Measurements from ENCODE around the gene CELF1. TPM values are rescaled to one million over a fixed set of nuclear protein-coding genes. Genes with fewer than 3 reads are reported as not detected.

The CELF1 gene
- polyA plus RNA-seq, 1 donor, result 136 TPM

DNA sequence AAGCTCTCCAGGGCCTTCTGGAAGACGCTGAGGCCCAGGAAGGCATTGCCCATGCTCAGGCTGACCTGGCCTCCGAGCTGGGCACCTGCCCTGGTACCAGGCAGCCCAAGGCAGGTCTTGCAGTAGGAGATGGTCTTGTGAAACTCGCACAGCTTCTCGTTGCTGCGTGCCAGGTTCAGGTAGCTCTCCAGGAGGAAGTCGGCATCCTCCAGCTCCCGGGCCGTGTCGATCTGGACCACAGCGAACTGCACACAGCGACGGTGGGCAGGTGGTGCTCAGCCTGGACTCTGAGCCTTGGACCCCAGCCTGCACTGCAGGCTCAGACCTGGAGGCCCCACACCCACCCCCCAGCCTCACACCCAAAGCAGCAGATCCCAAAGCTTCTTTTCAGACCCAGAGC, 105.0 kb downstream of the CELF1 start:
- no peak for DNase-seq

DNA sequence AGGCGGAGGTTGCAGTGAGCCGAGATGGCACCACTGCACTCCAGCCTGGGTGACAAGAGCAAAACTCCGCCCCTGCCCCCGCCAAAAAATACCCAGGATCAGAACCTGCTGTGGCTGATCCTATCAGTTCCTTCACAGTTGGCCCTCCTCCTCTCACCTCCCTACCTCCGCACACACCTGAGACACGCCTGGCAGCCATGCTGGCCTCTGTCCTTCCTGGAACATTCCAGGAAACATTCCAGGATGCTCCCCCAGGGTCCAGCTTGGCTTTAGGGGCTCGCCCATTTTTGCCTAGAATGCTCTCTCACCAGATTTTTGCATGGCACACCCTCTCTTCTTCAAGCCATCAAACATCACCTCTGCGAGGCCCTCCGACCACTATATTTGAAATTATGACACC, 106.1 kb downstream of the CELF1 start:
- no peak for DNase-seq

DNA sequence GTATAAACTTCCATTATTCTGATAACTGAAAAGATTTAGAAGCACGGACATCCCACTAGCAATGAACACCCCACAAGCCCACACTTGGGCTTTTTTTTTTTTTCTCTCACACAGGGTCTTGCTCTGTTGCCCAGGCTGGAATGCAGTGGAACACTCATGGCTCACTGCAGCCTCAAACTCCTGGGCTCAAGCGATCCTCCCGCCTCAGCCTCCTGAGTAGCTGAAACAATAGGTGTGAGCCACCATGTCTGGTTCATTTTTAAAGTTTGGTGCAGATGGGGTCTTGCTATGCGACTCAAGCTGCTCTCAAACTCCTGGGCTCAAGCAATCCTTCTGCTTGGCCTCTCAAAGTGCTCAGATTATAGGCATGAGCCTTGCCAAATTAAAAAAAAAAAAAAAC, 107.1 kb downstream of the CELF1 start:
- DNase-seq, result no peak

DNA sequence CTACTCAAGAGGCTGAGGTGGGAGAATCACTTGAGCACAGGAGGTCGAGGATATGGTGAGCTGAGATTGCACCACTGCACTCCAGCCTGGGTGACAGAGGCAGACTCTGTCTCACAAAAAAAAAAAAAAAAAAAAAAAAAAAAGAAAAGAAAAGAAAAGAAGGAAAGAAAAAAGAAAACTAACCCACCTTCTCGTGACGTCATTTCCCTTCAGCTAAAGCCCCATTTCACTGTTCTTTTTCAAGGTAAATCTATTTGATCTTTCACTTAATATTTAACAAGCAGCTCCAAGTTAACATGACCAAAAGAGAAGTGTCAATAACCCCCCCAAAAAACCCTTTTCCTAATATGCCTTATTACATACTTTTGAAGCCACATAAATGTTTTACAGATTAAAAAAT, 109.1 kb downstream of the CELF1 start:
- DNase-seq, result no peak

DNA sequence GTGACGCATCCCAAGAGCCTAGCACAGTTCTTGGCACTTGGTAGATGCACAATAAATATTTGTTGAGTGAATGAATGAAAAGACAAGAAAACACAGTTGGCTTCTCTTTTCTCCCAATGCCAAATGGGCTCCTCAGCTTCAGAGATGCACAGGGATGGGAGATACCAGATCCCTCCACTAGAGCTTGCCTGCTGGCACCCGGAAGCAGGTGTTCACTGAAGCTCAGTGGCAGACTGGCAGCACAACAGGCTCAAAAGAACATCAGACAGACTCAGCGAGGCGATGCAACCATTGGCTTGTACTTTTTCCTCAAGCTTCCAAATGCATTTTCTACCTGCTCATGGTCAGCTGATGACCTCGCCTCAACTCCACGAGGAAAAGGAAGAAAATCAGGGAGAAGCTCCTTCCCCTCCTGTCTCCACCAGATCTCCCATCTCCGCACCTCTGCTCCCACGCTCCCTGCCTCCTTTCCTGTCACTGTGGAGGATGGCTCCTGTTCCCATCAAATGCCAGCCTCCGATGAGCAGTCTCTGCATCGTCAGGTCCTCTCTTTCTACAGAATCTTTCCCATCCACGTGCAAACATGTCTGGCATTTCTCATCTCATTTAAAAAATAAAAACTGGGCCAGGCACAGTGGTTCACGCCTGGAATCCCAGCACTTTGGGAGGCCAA, 109.8 kb downstream of the CELF1 start:
- DNase-seq, result no peak

DNA sequence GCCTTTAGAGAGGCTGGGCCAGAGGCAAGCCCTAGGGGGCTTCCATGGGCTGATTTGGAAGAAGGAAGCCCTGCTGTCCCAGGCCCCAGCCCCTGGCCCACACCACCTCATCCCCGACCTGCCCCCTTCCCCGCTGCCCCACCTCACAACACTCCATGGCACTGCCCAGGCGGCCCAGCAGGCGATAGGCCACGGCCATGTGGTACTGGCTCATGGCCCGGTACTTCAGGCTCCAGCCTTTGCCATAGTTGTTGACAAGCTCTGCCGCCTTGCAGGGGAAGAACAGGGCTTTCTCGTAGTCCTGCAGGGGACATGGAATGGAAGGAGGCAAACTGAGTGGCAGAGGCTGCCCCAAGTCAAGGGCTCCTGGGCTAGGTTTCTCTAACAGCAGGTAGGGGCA, 110.4 kb downstream of the CELF1 start:
- DNase-seq, result no peak

DNA sequence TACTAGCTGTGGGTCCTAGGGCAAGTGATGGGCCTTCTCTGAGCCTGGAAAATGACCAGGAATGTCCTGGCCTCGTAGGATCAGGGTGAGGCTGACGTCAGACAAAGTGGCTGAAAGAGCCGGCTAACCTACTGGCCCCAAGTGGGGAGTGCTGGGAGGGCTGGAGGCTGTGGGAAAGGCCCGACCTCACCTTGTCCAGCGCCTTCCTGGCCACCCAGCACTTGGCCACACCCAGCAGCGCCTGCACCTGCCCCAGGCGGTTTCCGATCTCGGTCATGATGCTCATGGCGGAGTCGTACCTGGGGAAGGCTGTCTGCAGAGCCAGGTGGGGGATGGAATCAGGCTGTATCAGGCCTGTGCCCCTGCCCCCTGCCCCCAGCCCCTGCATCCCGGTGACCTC, 111.5 kb downstream of the CELF1 start:
- DNase-seq, result no peak

DNA sequence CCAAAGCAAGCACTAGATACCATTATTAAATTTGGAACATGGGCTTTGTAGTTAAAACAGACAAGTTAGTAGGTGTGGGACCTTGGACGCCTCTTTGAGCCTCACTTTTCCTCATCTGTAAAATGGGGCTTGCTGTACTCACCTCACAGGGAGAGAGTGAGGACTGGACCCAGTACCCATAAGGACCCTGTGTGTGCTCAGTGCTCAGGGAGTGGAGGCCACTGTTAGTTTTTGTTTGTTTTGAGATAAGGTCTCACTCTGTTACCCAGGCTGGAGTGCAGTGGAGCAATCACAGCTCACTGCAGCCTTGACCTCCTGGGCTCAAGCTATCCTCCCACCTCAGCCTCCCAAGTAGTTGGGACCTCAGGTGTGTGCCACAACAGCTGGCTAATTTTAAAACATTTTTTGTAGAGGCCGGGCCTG, 112.9 kb downstream of the CELF1 start:
- no peak for DNase-seq

DNA sequence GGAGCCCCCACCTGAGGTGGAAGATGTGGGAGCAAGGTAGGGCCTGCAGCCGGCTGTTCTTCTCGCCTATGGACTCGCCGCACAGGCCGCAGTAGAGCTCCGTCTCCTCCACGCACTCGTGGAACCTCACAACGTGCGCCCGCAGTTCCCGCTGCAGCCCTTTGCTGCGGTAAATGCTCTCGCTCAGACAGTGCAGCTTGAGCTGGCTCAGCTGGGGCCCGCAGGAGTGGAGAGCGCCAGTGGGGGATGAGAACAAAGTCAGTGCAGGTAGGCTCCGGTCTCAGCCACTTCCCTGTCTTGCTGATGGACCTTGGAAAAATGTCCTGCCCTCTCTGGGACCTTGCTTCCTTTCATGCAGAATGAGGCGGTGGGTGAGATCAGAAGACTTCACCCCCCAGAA, 114.2 kb downstream of the CELF1 start:
- DNase-seq, result no peak

DNA sequence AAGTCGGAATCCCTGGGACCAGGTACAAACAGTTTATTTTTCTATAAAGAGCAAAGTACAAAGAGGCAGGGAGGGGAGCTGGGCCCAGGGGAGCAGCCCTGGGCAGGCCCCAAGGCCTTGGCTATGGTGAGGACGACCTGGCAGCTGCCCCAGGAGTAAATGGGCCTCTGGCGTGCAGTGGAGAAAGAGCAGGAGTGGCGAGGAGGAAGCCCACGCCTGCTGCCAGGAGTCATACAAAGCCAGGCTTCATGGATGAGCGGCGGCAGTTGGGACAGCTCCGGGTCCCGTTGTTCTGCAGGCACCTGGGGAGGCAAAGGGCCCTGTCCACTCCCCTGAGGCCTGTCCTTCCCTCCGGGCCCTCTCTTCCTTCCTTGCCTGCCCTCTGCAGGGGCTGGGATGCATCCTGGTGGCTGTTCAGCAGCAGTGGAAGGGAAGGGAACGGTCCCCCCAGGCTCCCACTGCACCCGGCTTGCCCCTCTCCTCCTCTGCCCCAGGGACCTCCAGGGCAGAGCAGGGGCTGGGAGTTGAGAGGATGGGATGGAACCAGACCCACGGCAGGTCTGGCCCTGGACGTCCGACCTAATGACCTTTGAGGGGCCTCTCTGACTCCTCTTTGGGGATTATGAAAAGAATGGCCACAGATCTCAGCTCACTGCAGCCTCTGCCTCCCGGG, 115.0 kb downstream of the CELF1 start:
- DNase-seq, result no peak

DNA sequence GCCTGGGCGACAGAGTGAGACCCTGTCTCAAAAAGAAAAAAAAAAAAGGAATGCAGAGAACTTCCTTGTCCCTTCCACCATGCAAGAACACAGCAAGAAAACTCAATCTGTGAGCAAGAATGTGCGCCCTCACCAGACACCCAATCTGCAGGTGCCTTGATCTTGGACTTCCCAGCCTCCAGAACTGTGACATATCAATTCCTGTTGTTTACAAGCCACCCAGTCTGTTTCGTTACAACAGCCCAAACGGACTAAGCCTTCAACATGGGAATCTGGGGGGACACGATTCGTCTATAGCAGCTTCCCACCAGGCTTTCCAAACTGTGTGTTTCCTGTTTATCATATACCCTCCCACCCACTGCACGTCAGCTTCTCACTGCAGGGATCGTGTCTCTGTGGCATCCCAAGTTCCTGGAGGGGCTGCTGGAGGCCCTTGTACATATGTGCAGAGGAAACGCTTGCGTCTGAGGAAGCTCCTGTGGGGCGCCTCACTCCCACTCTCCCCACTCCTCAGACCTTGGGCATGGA, 115.7 kb downstream of the CELF1 start:
- no peak for DNase-seq

DNA sequence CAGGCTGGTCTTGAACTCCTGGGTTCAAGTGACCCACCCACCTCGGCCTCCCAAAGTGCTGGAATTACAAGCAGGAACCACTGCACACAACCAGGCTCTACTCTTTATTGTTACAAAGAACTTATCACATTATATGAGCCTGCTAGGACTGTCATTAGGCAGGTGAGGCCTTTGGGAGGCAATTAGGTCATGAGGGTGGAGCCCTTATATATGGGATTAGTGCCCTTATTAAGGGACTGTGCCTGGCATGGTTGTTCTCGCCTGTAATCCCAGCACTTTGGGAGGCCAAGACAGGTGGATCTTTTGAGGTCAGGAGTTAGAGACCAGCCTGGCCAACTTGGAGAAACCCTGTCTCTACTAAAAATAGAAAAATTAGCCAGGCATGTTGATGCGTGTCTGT, 116.2 kb downstream of the CELF1 start:
- DNase-seq, result no peak

DNA sequence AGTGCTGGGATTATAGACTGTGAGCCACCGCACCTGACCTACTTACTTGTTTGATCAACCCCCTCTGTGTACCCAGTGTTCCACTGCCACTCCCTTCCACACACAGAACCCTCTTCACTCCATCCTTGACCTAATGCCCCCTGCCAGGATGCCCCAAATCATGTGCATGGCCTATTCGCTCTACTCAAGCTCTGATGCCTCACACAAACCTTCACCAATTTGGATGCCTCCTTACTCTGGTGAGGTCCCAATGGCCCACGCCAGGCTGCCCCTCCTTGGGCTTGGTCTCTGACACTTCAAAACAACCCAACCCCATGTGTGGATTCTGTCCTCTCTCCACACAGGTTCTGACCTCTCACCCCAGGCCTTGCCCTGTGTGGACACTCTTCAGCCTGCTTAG, 117.2 kb downstream of the CELF1 start:
- DNase-seq, result no peak

DNA sequence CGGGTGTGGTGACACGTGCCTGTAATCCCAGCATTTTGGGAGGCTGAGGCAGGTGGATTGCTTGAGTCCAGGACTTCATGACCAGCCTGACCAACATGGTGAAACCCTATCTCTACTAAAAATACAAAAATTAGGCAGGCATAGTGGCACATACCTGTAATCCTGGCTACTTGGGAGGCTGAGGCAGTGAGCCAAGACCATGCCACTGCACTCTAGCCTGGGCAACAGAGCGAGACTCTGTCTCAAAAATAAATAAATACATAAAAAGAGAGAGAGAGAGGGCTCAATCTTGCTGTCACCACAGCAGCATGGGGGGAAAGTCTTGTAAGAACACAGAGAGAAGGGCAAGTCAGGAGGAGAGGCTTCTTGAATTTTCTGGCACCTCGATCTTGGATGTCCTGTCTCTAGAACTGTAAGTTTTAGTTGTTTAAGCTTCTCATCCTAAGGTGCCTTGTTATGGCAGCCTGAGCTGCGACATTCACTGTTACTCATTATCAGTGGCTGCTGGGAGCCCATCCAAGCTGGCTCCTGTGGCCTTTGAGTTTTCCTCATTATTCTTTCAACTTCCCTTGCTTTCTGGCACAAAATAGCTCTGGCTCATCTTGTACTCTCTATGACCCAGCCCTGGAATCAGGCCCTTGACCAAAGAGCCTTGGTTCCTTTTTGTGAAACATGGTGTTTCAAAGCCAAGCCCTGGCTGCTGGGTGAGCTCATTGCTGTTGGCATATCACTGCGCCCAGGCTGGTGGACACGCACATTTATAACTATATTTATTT, 118.7 kb downstream of the CELF1 start:
- DNase-seq, result no peak

DNA sequence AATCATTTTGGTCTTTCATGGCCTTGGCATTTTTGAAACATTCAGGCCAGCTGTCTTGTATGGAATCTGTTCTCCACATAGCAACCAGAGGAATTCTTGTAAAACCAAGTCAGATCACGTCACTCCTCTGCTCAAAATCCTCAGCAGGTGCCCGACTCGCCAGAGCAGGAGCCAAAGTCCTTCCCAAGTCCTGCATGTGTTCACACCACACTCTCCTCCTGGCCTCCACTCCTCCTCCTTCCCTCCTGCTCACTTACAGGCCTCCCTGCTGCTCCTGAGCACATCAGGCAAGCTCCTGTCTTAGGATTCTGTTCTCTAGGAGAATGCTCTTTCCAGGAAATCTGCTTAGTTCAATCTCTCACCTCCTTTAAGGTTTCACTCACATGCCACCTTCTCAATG, 119.8 kb downstream of the CELF1 start:
- DNase-seq, result no peak

DNA sequence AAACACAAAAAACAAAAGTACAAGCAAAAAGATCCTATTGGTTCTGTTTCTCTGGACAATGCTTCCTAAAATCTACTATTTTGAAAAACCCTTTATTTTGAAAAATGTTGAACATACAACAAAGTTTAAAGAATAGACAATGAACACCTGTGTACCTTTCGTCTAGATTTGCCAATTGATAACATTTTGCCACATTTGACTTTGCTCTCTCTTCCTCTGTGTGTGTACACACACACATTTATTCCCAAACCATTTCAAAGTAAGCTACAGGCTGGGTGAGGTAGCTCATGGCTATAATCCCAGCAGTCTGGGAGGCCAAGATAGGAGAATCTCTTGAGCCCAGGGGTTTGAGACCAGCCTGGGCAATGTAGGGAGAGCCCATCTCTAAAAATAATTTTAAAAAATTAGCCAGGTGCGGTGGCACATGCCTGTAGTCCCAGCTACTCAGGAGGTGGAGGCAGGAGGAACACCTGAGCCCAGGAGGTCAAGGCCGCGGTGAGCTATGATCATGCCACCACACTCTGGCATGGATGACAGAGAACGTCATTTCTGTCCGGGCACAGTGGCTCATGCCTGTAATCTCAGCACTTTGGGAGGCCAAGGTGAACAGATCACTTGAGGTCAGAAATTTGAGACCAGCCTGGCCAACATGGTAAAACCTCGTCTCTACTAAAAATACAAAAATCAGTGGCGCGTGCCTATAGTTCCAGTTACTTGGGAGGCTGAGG, 121.4 kb downstream of the CELF1 start:
- DNase-seq, result no peak

DNA sequence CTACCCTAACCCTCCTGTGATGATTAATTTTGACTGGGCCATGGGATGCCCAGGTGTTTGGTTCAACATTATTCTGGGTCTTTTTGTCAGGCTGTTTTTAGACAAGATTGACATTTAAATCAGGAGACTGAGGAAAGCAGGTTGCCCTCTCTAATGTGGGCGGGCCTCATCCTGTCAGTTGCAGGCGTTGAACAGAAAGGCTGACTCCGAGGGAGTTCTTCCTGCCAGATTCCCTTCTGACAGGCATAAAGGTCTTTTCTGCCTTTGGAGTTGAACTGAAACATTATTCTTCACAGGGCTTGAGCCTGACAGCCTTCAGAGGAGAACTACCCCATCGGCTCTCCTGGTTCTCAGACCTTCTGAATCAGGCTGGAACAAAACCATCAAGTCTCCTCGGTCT, 122.4 kb downstream of the CELF1 start:
- DNase-seq, result no peak

DNA sequence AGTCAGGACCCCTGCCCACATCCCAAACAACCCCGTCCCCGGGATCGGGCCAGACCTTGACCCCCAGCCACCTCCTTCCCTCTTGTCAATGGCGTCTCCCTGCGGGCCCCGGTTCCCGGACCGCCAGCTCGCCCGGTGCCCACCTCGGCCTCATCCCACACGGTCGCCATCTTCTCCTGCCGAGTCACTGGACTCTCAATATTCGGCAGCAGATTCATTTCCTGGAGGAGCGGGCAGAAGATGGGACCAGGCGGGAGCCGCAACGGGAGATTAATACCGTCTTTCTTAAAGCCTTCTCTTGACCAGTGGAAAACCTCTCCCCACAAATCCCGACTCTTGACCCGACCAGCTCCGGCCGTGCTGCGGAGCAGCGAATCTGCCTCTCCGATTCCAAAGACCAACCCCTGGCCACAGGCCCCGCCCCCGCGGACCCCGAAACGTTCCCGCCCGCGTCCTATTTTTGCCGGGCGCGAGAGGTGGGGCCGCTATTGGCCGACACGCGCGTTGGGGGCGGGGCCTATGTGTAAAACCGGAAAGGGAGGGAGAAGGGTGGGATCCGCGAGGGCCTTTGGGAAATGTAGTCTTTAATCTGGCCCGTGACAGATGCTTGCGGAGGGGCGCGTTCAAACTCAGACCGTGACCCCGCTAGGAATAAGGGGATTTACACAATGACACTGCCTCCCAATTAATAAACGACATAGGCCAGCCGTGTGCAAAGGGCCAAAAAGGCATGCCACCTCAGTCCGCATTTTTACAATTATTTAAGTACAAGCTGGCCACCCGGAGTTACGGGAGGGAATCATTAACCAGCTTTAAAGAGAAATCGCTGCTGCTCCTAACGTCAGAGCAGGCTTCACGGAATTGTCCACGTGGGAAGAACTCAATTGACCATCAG, 126.6 kb downstream of the CELF1 start, which contains the start of gene PSMC3:
TSS of gene PSMC3 (minus strand) at position 378 of the 895 bp plus-strand sequence. CDS start at position 218, 160 bp downstream.
- peak; percentile 98 for DNase-seq

DNA sequence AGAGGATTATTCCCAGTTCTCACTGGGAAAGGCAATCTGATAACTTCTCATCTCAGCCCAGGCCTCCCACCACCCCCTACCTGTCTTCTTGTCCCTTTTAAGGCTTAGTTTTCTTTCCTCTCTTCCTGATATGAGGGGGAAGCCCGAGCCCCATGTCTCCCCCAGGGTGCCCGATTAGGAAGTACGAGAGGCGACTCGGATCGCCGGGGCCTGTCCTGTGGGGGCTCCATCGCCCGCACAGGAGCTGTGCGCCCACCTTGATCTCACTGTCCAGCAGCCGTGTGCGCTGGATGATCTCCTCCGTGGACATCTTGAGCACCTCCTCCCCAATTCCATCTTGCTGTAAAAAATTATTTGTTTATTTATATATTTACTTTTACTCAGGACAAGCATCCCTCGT, 127.3 kb downstream of the CELF1 start:
- no peak for DNase-seq

DNA sequence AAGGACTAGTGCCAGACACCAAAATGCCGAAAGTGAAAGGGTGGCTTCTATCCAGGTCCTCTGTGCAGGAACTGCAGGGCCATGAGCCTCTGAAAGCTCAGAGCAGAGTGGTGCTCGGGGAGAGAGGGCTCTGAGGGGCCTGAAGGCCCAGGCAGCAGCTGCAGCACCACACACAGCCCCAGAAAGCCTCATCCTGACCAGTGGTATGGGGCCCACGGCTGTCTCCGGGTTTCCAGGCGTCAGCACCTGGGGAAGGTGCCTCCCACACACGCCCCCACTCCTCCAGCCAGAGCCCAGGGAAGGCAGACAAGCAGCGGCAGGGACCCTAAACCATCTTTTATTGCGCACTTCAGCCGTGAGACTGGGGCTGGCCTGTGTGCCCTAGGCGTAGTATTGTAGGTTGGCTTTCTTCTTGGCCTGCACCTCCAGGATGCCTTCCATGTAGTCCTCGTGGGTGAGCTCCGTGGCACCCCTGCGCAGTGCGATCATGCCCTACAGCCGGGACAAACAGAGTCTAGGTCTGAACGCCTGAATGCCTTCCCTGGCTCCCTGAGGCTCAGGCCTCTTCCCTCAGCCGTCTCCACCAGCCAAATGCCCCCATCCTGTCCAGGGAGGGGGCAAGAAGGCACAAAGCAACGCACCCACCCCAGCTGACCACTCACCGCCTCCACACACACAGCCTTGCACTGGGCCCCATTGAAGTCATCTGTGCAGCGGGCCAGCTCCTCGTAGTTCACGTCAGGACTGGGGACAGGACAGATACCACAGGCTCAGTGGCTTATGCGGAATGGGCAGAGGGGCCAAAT, 134.3 kb downstream of the CELF1 start:
- no peak for DNase-seq

All from left kidney (tissue), 2 donors.